NOMO-1 treated with DMSO at 0.1 percent for 48 hours (cell line): ENCODE data around the gene CSMD2.

ENCODE experiments used
- DNase-seq: peaks from one replicate; lab custom pipeline; 2025; ENCODE audit not compliant: unreplicated experiment; lab: John Stamatoyannopoulos, UW

The CSMD2 gene

DNA sequence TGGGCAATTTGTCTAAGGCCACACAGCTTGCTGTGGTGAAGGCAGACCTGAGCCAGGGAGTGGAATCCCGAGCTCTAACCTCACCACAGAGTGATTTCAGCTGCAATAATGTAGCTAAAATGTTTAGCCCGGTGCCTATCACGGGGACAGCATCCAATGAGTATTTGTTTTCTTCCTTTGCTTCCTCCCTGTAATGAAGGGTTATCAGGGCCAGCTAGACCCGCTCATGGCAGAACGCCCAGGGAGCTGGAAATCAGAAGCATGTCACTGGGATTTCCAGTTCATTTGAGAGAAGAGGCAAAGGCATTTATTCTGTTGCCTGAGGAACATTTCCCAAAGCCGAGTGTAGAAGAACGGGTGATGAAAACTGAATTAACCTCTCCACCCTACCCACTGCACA lies 509.5 kb downstream of the CSMD2 start:
- no peak for DNase-seq

- DNase-seq, result no peak
These were observed 510.7 kb downstream of the CSMD2 start for GRCh38 chr1:33654267-33654834.

- no peak for DNase-seq
These were observed 511.8 kb downstream of the CSMD2 start for GRCh38 chr1:33653226-33653625.

GRCh38 chr1:33650708-33651107 lies 514.3 kb downstream of the CSMD2 start:
- no peak for DNase-seq

DNA sequence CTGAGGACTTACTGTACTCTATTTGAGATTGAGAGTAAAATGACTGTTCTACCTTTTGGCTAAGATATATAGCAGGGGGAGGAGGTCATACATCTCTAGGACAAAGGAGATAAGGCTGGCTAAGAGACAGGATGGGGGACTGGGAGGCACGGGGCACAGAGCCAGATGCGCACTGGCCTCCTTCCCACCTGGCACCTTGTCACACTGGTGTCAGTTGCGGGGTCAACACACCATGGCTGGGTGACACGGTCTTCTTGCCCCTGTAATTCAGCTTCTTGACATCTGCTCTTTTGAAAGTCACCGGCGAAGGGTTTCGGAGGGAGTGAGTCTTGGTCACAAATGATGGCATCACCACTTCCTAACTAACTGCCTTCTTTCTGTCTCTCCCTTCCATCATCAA lies 515.3 kb downstream of the CSMD2 start:
- no peak for DNase-seq

DNA sequence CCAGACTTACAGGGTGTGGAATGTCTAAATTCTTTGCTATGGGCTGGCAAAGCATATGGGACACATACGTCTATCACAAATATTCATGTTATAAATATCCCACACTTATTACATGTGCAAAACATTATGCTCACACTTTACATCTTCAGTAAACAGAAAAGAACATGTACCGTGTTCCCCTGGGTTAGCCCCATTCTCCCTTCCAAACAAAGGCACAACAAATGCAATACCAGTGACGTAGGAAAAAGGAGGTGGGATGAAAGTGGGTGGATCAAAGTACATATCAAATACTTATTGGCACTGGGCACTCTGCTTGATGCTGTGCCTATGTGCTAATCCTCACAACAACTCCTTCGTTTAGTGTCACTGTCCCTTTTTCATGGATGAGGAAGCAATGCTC lies 521.8 kb downstream of the CSMD2 start:
- no peak for DNase-seq

GRCh38 chr1:33641104-33641830 lies 523.8 kb downstream of the CSMD2 start:
- no peak for DNase-seq

- no peak for DNase-seq
These were observed 524.8 kb downstream of the CSMD2 start for GRCh38 chr1:33640114-33640660.

GRCh38 chr1:33637846-33638440 lies 527.1 kb downstream of the CSMD2 start:
- no peak for DNase-seq

- DNase-seq, result no peak
These were observed 528.8 kb downstream of the CSMD2 start for GRCh38 chr1:33636209-33636608.

DNA sequence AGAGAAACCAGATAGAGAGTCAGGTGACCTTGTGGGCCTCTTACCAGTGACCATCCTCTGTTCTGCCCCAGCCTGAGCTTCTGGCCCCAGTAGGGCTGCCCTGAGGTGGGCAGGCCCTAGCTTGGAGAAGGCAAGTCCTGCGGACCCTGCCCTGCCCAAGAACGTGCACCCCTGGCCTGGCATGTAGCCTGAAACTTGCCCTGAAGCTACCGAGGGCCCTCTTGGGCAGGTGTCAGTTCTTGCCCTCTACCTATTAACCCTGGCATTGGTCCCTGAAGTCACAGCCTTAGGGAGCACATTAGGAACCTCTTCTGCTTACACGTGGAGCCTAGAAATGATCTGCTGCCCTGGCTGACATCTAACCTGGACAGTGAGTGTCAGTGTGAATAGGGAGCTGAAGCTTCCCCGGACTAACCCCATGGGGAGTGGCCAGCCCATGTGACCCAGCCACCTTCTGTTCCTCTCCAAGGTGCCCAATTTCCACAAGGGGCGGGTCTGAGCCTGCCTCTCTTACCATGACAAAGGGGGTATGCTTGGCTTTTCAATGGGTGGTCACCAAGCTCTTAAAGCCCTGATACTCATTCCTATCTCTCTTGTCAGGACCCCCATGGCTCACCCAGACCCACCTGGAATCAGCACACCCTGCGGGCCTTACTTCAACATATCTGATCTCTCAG lies 529.6 kb downstream of the CSMD2 start:
- no peak for DNase-seq

GRCh38 chr1:33634806-33635205 lies 530.2 kb downstream of the CSMD2 start:
- peak; percentile 23 for DNase-seq

GRCh38 chr1:33634143-33634542 lies 530.9 kb downstream of the CSMD2 start:
- DNase-seq, result no peak

DNA sequence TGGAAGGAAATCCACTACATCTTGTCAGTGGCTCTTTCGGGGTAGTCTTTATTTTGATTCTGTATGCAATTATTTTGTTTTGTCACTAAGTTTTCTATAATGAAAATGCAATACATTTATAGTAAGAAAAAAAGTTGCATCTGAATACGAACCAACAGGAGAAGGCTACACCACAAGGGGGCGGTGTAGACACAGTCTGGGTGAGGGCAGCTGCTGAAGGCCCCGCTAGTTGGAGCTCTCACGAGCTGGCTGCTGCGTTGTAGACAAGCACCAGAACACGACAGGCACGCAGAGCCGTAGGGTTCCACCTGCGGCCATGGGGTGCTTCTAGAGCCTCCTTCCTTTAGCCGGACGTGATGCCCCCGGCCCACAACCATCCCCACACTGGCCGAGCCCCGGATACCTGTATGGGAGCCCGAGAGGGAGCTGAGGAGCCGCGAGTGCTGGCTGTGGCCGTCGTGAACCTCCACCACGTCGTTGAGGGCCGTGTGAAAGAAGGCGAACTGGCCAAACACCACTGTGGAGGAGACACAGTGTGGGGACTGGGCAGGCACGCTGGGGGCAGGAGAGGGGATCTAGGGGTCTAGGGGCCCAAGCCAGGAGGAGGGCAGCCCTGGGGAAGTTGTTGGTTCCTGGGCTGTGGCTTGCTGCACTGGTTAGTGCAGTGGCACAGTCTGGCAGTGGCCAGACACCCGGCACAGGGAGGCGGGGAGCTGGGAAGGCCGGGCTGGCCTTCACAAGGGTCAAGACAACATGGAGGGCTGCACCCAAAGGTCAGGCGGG lies 531.8 kb downstream of the CSMD2 start:
- peak; percentile 84 for DNase-seq

- no peak for DNase-seq
These were observed 534.3 kb downstream of the CSMD2 start for GRCh38 chr1:33630686-33631085.

GRCh38 chr1:33626801-33627200 lies 538.2 kb downstream of the CSMD2 start:
- DNase-seq, result no peak

GRCh38 chr1:33624991-33625870 lies 539.8 kb downstream of the CSMD2 start:
- no peak for DNase-seq

DNA sequence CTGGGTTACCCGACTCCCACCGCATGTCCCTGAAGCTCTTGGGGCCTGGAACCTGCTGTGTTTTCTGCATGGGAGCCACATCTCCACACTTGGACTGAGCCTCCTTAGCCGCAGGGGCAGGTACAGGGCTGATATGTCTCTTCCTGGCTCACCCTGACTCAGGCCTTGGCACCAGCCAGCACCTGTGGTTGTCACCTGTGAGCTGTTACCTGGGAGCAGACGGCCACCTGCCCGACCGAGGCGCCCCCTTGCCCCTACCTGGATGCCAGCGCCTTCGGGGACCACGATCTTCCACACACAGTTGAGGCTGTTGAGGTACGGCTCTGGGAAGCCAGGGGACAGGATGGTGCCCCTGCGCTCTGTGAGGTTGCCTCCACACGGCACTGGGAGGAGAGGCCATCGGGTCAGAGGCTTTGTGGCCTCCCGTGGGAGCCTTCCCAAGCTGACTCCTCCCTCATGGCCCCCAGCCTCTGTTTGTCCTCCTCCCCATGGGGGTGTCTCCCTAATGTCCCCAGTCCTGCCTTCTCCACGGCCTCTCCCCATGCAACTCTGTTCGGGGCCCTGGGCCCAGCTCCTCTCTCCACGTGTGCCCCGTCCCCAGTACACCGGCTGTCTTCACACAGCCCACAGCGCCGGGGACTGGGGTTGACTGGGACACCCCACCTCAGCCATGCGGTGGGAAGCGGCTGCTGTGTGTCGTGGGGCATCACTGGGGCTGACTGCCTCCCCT lies 540.6 kb downstream of the CSMD2 start:
- DNase-seq, result no peak

GRCh38 chr1:33623811-33624210 lies 541.2 kb downstream of the CSMD2 start:
- DNase-seq, result no peak
